ENCODE data around the gene PLCL2.

The PLCL2 gene

DNA sequence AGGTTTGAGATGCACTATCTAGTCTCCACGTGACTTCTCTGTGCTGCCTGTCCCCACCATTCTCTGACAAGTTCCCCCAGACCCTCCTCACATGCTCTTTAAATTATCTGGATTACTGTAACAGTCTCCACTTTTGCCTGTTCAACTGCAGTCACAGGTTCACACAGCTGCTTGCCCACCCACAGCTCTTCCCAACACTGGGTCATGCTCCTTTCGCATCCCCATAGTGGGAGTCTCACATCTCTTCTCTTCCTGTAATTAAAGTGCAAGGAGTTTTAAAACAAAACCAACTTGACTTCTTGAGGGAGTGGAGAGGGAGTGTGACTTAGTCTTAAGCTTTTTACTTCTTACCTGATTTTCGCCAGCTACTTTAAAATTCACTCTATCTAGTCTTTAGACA lies 178.8 kb downstream of the PLCL2 start:
- H3K4me2 ChIP-seq (ENCODE audit: low read length): no peak overlapping the region
- no peak overlapping the region for H3K27ac ChIP-seq (ENCODE audit: low read length)
- TF ChIP-seq, protein P1, sequence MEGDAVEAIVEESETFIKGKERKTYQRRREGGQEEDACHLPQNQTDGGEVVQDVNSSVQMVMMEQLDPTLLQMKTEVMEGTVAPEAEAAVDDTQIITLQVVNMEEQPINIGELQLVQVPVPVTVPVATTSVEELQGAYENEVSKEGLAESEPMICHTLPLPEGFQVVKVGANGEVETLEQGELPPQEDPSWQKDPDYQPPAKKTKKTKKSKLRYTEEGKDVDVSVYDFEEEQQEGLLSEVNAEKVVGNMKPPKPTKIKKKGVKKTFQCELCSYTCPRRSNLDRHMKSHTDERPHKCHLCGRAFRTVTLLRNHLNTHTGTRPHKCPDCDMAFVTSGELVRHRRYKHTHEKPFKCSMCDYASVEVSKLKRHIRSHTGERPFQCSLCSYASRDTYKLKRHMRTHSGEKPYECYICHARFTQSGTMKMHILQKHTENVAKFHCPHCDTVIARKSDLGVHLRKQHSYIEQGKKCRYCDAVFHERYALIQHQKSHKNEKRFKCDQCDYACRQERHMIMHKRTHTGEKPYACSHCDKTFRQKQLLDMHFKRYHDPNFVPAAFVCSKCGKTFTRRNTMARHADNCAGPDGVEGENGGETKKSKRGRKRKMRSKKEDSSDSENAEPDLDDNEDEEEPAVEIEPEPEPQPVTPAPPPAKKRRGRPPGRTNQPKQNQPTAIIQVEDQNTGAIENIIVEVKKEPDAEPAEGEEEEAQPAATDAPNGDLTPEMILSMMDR (IDR thresholded peaks at IDR 0.05; ENCODE audit: low read depth, low read length): no peak
- TF ChIP-seq EZH2phosphoT487 (IDR thresholded peaks at IDR 0.05; ENCODE audit: low read depth): no peak
- H4K20me1 ChIP-seq (ENCODE audit: insufficient read depth, low read length): no peaks in the 10 kb centered on the region
- no peaks in the 10 kb centered on the region for H3K27me3 ChIP-seq (ENCODE audit: low read depth, low read length)
- H3K4me3 ChIP-seq (ENCODE audit: low read length): no peak overlapping the region
- H3K79me2 ChIP-seq (ENCODE audit: low read length): no peaks in the 10 kb centered on the region
- H3K36me3 ChIP-seq (replicated peaks; ENCODE audit: low read depth, low read length): no peaks in the 10 kb centered on the region
- H2AFZ ChIP-seq (ENCODE audit: low read depth, low read length): no peak overlapping the region
- H3K9me3 ChIP-seq (ENCODE audit: insufficient read depth, low read length): no peaks in the 10 kb centered on the region
- H3K4me1 ChIP-seq (ENCODE audit: low read length): no peaks in the 10 kb centered on the region
- H3K9ac ChIP-seq (ENCODE audit: low read length): no peak overlapping the region

DNA sequence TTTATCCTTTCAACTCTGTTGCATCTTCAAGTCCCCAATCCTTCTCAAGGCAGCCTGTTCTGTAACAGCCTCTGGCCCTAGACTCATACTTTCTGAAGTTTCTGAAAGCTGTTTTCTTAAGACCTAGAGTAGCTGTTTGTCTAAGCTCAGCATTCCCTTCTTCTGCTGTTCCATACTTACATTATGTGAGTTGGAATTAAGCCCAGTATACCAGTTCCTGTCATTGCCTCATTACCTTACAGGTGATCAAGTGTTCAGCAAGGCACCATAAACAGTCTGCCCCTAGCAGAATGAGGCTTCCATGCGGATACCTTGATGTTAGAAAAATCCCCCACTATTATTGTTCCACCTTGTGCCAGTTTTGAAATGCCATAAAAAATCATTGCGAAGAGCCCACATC lies 180.6 kb downstream of the PLCL2 start:
- Histone ChIP-seq H3K4me2 (ENCODE audit: low read length) (no peak overlapping the region), H3K27ac (ENCODE audit: low read length) (no peak overlapping the region), H3K36me3 (replicated peaks; ENCODE audit: low read depth, low read length) (no peaks in the 10 kb centered on the region), H3K79me2 (ENCODE audit: low read length) (no peaks in the 10 kb centered on the region), H3K4me3 (ENCODE audit: low read length) (no peak overlapping the region), H4K20me1 (ENCODE audit: insufficient read depth, low read length) (no peaks in the 10 kb centered on the region), H3K4me1 (ENCODE audit: low read length) (no peaks in the 10 kb centered on the region), H3K27me3 (ENCODE audit: low read depth, low read length) (no peaks in the 10 kb centered on the region), H3K9me3 (ENCODE audit: insufficient read depth, low read length) (no peaks in the 10 kb centered on the region), H2AFZ (ENCODE audit: low read depth, low read length) (no peak overlapping the region), H3K9ac (ENCODE audit: low read length) (no peak overlapping the region)
- TF ChIP-seq, protein P1 (IDR thresholded peaks at IDR 0.05; ENCODE audit: low read depth, low read length): no peak
- TF ChIP-seq EZH2phosphoT487 (IDR thresholded peaks at IDR 0.05; ENCODE audit: low read depth): no peak

DNA sequence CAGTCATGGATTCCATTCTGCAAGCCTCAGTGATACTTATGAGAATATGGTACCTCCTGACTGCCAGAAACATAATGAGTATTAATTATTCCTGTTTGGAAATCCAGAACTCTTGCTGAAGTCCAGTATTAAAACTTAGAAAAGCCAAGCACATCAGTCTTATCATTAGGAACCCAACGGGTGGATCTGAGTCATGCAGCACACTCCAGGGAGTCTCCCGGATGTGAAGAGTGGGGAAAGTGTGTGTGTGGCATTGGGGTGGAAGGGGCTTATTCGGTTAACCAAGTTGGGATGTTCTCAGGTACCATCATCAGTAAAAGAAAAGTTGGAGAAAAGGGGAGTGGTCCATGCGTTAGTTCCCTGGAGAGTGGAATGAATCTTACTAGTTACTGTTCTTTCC lies 181.1 kb downstream of the PLCL2 start:
- Histone ChIP-seq H3K27ac (ENCODE audit: low read length) (no peak overlapping the region), H3K9me3 (ENCODE audit: insufficient read depth, low read length) (no peaks in the 10 kb centered on the region), H4K20me1 (ENCODE audit: insufficient read depth, low read length) (no peaks in the 10 kb centered on the region), H3K4me2 (ENCODE audit: low read length) (no peak overlapping the region), H3K79me2 (ENCODE audit: low read length) (no peaks in the 10 kb centered on the region), H3K4me1 (ENCODE audit: low read length) (no peaks in the 10 kb centered on the region), H2AFZ (ENCODE audit: low read depth, low read length) (no peak overlapping the region), H3K4me3 (ENCODE audit: low read length) (no peak overlapping the region), H3K36me3 (replicated peaks; ENCODE audit: low read depth, low read length) (no peaks in the 10 kb centered on the region), H3K9ac (ENCODE audit: low read length) (no peak overlapping the region), H3K27me3 (ENCODE audit: low read depth, low read length) (no peaks in the 10 kb centered on the region)
- TF ChIP-seq, protein P1 (IDR thresholded peaks at IDR 0.05; ENCODE audit: low read depth, low read length): no peak
- TF ChIP-seq EZH2phosphoT487 (IDR thresholded peaks at IDR 0.05; ENCODE audit: low read depth): no peak

DNA sequence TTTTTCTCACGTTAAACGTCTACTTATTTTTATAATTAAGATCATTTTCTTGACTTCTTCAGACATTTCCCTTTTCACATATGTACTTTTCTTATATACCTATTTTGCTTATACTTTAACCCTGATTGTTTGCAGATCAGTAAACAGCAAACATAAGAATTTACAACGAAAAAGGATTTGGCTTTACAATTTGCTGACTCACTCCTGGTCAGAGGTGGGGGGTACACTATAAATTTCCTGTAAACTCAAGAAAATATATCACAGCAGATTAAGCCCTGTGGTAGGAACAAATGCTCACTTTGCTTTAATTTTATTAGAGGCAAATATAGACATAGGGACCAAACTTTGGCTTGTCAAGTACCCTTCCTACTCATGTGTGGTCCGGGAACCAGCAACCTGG lies 185.0 kb downstream of the PLCL2 start:
- H3K4me3 ChIP-seq (ENCODE audit: low read length): no peak overlapping the region
- no peak overlapping the region for H3K9ac ChIP-seq (ENCODE audit: low read length)
- no peak overlapping the region for H3K27ac ChIP-seq (ENCODE audit: low read length)
- no peak overlapping the region for H3K4me2 ChIP-seq (ENCODE audit: low read length)
- H2AFZ ChIP-seq (ENCODE audit: low read depth, low read length): no peak overlapping the region
- H4K20me1 ChIP-seq (ENCODE audit: insufficient read depth, low read length): no peaks in the 10 kb centered on the region
- no peaks in the 10 kb centered on the region for H3K27me3 ChIP-seq (ENCODE audit: low read depth, low read length)
- H3K36me3 ChIP-seq (replicated peaks; ENCODE audit: low read depth, low read length): no peaks in the 10 kb centered on the region
- no peaks in the 10 kb centered on the region for H3K4me1 ChIP-seq (ENCODE audit: low read length)
- H3K79me2 ChIP-seq (ENCODE audit: low read length): no peaks in the 10 kb centered on the region
- no peaks in the 10 kb centered on the region for H3K9me3 ChIP-seq (ENCODE audit: insufficient read depth, low read length)
- no peak for TF ChIP-seq EZH2phosphoT487 (IDR thresholded peaks at IDR 0.05; ENCODE audit: low read depth)
- TF ChIP-seq, protein P1 (IDR thresholded peaks at IDR 0.05; ENCODE audit: low read depth, low read length): no peak
